ENCODE results near the gene RNF112.

GRCh38 chr17:19443148-19443547 is 32.1 kb downstream of the RNF112 start:
- TF ChIP-seq ZNF274 (IDR thresholded peaks at IDR 0.05; ENCODE audit: low read depth, low read length): no peak
- TF ChIP-seq YY1 (IDR thresholded peaks at IDR 0.05; ENCODE audit: insufficient read depth, insufficient read length): no peak
- TF ChIP-seq SUZ12 (IDR thresholded peaks at IDR 0.05; ENCODE audit: extremely low read depth, insufficient read depth, insufficient read length): no peak
